Activated T-cell treated with anti-CD3 and anti-CD28 coated beads, Interleukin-2, amount 50 U/mL, for 48 hours (primary cell): ENCODE measurements around the gene RFX4.
"Not testable (repeated sequence)": the region's sequence is repeated elsewhere in the genome, so short reads cannot be mapped to it uniquely, and the experiment has no call there.

Source experiments
- DNase-seq, 2 experiments: peaks; one replicate each; pipeline ENCODE4 v3.0.0-alpha.2; 2020

The RFX4 gene

GRCh38 chr12:106647793-106648514 lies 65.2 kb downstream of the RFX4 start:
- no peak for DNase-seq

- no peak for DNase-seq
These were observed 65.9 kb downstream of the RFX4 start for GRCh38 chr12:106648736-106649135.

- no peak for DNase-seq
These were observed 68.7 kb downstream of the RFX4 start for GRCh38 chr12:106651552-106651951.

- no peak for DNase-seq
These were observed 69.8 kb downstream of the RFX4 start for GRCh38 chr12:106652510-106653015.

- no peak for DNase-seq
These were observed 72.8 kb downstream of the RFX4 start for GRCh38 chr12:106655577-106655976.

GRCh38 chr12:106657488-106657887 lies 74.7 kb downstream of the RFX4 start:
- DNase-seq, result no peak

GRCh38 chr12:106663385-106663784 lies 80.6 kb downstream of the RFX4 start:
- no peak for DNase-seq

- DNase-seq, result no peak
These were observed 86.4 kb downstream of the RFX4 start for GRCh38 chr12:106669216-106669615.

- DNase-seq, result no peak
These were observed 87.3 kb downstream of the RFX4 start for GRCh38 chr12:106670131-106670530.

- DNase-seq, result no peak
These were observed 89.0 kb downstream of the RFX4 start for GRCh38 chr12:106671840-106672239.

- DNase-seq, result no peak
These were observed 89.7 kb downstream of the RFX4 start for GRCh38 chr12:106672314-106673025.

GRCh38 chr12:106673141-106673540 lies 90.3 kb downstream of the RFX4 start:
- DNase-seq, result no peak

GRCh38 chr12:106675651-106676435 lies 93.0 kb downstream of the RFX4 start:
- DNase-seq, result no peak

GRCh38 chr12:106679574-106679973 lies 96.8 kb downstream of the RFX4 start:
- no peak for DNase-seq

GRCh38 chr12:106680280-106680679 lies 97.5 kb downstream of the RFX4 start:
- no peak for DNase-seq

GRCh38 chr12:106681210-106681609 lies 98.4 kb downstream of the RFX4 start:
- DNase-seq, result no peak

GRCh38 chr12:106682594-106683234 lies 99.9 kb downstream of the RFX4 start:
- no peak for DNase-seq

GRCh38 chr12:106684497-106684896 lies 101.7 kb downstream of the RFX4 start:
- DNase-seq, result no peak

GRCh38 chr12:106685381-106685780 lies 102.6 kb downstream of the RFX4 start:
- no peak for DNase-seq

- DNase-seq, result no peak
These were observed 104.9 kb downstream of the RFX4 start for GRCh38 chr12:106687672-106688071.

- DNase-seq, result no peak
These were observed 107.9 kb downstream of the RFX4 start for GRCh38 chr12:106690569-106691305.

GRCh38 chr12:106692033-106692432 lies 109.2 kb downstream of the RFX4 start:
- not testable (repeated sequence) for DNase-seq
